Right ventricle myocardium inferior (tissue), 1 donor: ENCODE measurements around the gene GPR176. TPM values are rescaled to one million over a fixed set of nuclear protein-coding genes. Genes with fewer than 3 reads are reported as not detected.

Experiments
- ATAC-seq: fragments of 200-7000 bp; cut with Tn5 transposase; one replicate; pipeline ENCODE4 v1.9.1; 2020; ENCODE audit warnings: mild to moderate bottlenecking, moderate library complexity
- DNase-seq: peaks from one replicate; pipeline ENCODE4 v3.0.0; 2021; ENCODE audit errors: missing footprints
- intact Hi-C: fragments of 100-400 bp; cut with DNase I; formaldehyde crosslinking; loops from one replicate; pipeline ENCODE4 v1.11.0; 2022
- long read RNA-seq: library from polyadenylated mRNA; unstranded; transcript quantifications from one replicate; pipeline ENCODE4 v2.0.0, GENCODE V29; 2021
- total RNA-seq: library from RNA; stranded (reverse); fragmentation: NEBNext Ultra II Directional; extraction: Animal tissue kit (Norgen Biotek cat#: 25700); gene quantifications from one replicate; pipeline ENCODE4 v1.2.1, GENCODE V29; 2021
- donor health status: DM: no; HTN: yes; CAD: no; lungs with severe emphysema.

Gene GPR176
- 1.8 TPM for total RNA-seq
- long read RNA-seq, partial matches to known transcripts: 0 of 3 reads
- long read RNA-seq, other reads (novel, unspliced or antisense): 0 of 3 reads

DNA sequence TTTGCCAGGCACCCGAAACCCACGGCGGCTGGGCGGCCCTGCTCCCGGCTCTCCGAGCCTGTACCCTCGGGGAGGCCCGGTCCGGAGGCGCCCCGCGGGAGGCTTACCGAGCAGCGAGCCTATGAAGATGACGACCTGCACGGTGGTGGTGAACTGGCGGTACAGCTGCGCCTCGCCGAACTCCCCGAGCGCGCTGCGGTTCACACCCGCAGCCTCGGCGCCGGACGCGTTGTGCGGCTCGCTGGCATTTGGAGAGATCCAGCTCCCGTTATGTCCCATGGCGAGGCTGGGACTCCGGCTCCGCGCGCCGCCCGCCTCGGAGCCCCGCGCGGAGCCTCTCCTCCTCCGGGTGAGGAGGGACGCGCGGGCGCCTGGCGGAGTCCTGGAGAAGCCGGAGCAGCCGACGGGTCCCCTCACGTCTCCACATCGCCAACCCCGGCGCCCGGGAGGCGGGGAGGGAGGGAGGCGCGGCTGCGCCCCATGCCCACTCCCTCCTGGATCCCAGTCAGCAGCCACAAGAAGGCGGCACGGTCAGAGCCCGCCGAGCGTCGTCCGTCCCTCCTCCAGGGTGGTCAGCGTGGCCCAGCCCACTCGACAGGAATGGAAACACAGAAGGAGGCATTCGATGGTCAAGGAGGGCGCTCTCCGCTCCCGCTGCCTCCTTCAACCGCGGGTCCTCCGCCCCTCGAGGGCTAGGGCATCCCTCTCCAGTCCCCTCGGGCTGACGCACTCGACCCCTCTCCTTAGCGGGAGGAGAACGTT lies at the start of gene GPR176:
GPR176 (minus strand) TSS at position 519 of the 762 bp plus-strand sequence; CDS start at position 279, 240 bp downstream.
- DNase-seq: peak; percentile 67
- intact Hi-C loops: no loop called here
- peak; percentile 51 for ATAC-seq

- ATAC-seq: no peak
- intact Hi-C loops: no loop called here
- no peak for DNase-seq
Measured at GRCh38 chr15:39969002-39969394, 48.9 kb upstream of the GPR176 start.

GRCh38 chr15:39968273-39969001 lies 48.4 kb upstream of the GPR176 start:
- DNase-seq (no peak), ATAC-seq (no peak)
- intact Hi-C loops: no loop called here

DNA sequence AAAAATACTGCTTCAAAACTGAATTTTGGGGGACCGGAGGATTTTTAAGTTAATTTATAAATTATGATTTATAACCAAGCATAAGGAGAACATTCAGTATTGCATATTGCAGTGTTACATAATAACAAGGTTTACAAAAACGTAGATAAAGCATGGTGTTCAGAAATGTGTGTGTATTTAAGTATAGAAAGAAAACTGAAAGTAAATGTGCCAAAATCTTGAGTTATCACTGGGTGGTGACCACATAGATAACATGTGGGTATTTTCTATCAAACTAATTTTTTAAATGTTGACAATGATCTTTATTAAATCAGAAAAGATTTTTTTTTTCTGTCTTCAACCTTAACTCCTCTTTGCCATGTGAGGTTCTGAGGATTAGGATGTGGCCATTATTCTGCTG lies 46.5 kb upstream of the GPR176 start:
- intact Hi-C loops: no loop called here
- ATAC-seq: no peak

DNA sequence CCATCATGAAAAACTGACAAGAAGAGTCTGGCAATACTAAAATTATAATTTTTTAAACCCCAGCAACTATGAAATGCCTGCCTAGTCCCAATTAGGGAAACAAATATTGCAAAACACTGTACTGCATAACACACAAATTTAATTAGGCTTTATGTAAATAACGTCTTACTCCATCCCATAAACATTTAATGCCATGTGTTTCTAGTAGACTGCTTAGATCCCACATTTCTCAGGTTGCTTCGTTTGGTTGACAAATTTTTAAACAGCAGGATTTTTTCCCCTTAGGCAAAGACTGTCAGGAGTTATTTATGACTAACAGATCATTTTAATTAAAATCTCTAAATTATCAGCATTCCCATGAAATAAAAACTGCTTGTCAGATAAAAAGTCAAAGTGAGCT lies 43.7 kb upstream of the GPR176 start:
- DNase-seq: no peak
- no peak for ATAC-seq
- intact Hi-C loops: no loop called here

More for the DNA sequence above, 46.5 kb upstream of the GPR176 start:
- DNase-seq: no peak

DNA sequence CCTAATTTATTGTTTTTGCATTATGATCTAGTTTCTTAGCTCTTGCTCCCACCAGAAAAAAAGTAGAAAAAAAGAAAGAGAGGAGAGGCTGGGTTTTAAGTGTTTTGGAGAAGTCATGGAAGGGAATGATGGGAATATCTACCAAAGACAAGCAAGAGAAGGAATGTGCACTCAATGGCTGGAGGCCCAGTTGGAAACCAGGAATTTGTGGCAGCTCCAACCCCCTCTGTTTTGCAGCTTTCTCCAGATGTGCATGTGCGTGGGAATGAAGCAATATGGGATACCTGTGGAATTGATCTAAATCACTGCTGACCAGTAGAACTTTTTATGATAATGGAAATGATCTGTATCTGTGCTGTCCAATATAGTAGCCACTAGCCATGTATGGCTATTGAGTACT lies 41.0 kb upstream of the GPR176 start:
- intact Hi-C loops: no loop called here
- DNase-seq (no peak), ATAC-seq (no peak)

DNA sequence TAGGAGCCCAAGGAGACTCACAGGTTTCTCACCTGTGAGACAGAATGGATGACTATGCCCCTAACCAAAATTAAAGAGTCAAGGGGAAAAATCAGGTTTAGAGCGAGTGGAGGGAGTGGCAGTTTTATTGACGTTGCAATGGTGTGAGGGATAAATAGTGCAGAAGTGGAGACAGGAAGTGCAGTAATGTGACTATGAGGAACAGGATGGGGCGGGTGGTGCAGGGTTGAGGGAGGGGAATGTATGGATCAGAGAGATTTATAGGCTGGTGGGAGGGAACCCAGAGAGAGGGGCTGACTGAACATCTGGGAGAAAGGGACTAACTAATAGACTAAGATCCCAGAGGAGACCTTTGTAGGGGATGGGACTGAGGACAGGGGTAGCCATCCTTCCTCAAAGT lies 40.3 kb upstream of the GPR176 start:
- no peak for ATAC-seq
- no peak for DNase-seq

DNA sequence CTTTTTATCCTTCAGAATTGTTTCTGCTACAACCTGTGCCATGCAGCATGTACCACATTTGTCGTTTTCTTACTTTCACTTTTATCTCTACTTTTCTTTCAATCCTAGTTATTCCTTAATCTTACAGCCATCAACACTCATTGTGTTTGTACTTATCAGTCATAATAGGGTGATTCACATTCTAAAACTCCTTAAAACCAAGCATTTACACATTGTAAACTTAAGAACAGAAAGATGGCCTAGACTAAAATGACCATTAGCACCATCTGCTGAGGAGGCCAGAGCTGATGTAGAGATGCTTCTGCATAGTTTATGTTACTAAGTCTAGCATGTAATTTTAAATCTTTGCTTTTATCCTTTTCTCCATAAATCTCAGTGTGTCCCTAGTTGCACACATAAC lies 39.3 kb upstream of the GPR176 start:
- DNase-seq (no peak), ATAC-seq (no peak)
- intact Hi-C loops: no loop called here

More for the DNA sequence above, 40.3 kb upstream of the GPR176 start:
- intact Hi-C loops: no loop called here

- intact Hi-C loops: no loop called here
- DNase-seq (no peak), ATAC-seq (no peak)
Measured at GRCh38 chr15:39957481-39957880, 37.4 kb upstream of the GPR176 start.

DNA sequence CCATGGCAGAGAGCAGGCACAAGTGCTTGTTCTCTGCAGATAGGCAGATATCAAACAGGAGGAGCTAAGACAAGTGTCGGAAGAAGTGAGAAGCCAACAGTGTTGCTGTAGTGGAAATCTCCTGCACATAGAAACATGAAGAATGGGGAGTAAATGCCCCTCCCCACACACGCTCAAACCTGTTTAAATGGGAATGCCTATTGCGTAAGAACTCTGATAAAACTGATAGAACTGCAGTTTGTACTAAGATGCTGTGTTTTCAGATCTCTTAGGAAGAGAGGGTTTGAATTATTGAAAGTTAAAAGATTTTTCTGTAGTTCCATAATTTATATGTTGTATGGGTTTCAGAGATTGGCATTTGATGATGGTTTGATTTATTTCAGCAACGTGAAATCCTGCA lies 33.5 kb upstream of the GPR176 start:
- no peak for ATAC-seq
- DNase-seq: no peak
- intact Hi-C loops: no loop called here

DNA sequence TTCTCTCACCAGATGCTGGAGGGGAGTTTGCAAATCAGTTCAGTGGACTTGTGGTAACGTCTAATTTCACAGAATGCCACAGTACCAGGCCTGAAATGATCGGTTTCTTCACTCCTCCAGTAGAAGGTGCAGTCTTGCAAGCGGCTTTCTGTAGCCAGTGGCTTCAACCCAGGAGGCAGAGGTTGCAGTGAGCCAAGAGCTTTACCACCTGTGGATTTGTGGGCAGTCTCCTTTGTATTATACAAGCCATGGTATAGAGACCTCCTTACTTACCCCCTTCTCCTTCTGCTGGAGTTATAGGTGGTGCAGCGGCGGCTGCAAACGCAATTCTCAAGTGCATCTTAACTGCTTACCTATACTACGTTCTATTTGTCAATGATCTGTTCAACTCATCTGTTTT lies 31.5 kb upstream of the GPR176 start:
- intact Hi-C loops: no loop called here
- DNase-seq: no peak

GRCh38 chr15:39948817-39949216 lies 28.8 kb upstream of the GPR176 start:
- ATAC-seq: no peak
- intact Hi-C loops: no loop called here
- DNase-seq: no peak

More for the DNA sequence above, 31.5 kb upstream of the GPR176 start:
- no peak for ATAC-seq

DNA sequence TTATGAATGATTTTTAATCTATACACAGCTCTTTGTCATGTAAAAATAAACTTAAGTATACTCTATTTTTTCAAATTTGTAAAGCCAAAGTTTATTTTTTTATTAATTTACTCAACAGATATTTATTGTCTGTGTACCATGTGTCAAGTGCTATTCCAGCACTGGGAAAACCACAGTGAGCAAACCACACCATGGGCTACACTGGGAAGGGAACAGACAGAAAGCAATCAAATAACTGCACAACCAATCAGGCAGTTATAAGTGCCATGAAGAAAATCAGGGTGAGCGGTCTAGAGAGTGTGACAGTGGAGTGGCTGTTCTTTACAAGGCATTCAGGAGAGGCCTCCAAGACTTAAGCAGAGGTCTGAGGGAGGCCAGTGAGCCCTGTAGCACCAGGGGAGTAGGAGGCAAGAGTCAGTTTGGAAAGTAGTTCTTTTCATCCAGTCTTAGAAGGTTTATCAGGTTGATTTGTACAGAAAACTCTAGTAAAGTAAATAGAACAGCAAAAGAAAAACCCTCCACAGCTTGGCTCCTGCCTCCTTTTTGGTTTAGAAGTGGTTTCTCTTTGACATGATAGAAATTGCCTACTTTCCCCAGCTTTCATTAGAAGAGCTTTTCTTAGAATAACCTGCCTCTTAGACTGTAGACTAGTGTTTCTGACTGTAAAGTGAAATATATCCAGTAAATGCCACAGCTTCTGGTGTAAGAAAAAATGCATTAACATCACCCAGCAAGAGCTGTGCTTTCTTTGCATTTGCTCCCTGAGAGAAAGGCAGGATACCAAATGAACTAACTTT lies 27.5 kb upstream of the GPR176 start:
- DNase-seq (no peak), ATAC-seq (no peak)
- intact Hi-C loops: no loop called here

DNA sequence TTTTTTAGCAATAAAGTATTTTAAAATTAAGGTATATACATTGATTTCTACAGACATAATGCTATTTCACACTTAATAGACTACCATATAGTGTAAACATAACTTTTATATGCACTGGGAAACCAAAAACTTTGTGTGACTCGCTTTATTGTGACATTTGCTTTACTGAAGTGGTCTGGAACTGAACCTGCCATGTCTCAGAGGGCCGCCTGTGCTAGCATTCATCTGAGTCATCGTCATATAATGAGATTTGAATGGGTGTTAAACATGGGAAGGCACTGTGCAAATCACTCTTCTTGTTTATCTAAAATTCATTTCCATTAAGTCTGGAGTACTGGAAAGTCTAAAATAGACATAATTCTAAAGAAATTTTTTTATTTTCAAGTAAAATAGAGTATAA lies 26.8 kb upstream of the GPR176 start:
- DNase-seq (no peak), ATAC-seq (no peak)
- intact Hi-C loops: no loop called here

GRCh38 chr15:39944726-39945125 lies 24.7 kb upstream of the GPR176 start:
- ATAC-seq: no peak

GRCh38 chr15:39942753-39943150 lies 22.7 kb upstream of the GPR176 start:
- intact Hi-C loops: no loop called here
- DNase-seq: no peak
- peak; percentile 19 for ATAC-seq

More at GRCh38 chr15:39944726-39945125, 24.7 kb upstream of the GPR176 start:
- intact Hi-C loops: no loop called here
- no peak for DNase-seq

DNA sequence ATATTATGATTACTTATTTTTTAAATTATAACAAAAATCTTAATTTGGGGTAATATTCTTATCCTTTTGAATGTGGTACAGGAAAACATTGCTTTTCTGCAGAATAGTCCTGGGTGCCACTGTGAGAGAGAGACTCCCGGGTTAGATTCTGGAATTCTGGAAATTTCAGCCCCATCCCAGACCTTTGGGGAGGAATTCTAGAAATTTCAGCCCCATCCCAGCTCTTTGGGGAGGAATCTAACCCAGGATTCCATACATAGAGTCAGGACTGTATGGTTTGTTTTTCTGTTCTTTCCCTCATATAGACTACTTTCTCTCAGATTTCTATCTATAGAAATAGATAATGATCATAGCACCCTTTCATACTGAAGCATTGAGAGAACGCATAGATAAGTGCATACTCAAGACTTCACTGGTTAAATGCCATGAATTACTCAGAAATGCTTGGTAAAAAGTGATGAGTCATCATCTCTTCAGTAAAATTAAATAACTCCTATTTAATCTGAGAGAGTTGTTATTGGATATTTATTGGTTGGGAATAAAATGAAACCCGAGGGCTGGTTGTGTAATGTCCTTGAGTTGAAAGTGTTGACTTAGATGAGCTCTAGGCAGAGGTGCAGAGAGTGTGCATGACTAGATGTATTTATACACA lies 22.2 kb upstream of the GPR176 start:
- ATAC-seq (no peak), DNase-seq (no peak)
- intact Hi-C loops: no loop called here

- intact Hi-C loops: loop anchor here (5.0 kb wide), 1 partner anchor 38 kb away; no protein-coding TSS in a partner anchor
- ATAC-seq (peak; percentile 82), DNase-seq (no peak)
Measured at GRCh38 chr15:39939487-39940452, 19.7 kb upstream of the GPR176 start.
